DOHH2 (cell line): ENCODE measurements around the gene CHSY1.

Experiments used
- CTCF ChIP-seq: fragments of 200-600 bp; sonication (generic); IDR thresholded peaks from one replicate; pipeline ENCODE4 v1.5.1; 2014; ENCODE audit warnings: antibody characterized with exemption, mild to moderate bottlenecking, low read depth, low read length; ENCODE audit not compliant: poor library complexity, severe bottlenecking
- EZH2phosphoT487 ChIP-seq: fragments of 200-600 bp; sonication (generic); IDR thresholded peaks from 2 replicates; pipeline ENCODE4 v1.6.1; 2017; ENCODE audit warnings: borderline replicate concordance, mild to moderate bottlenecking, antibody characterized with exemption, low read length, moderate library complexity, mixed read lengths

- TF ChIP-seq CTCF (no peak), EZH2phosphoT487 (no peak)
Measured at GRCh38 chr15:101132390-101133180, 119.3 kb downstream of the CHSY1 start.
